ENCODE results near the gene SDS. TPM values are rescaled to one million over a fixed set of nuclear protein-coding genes. Genes with fewer than 3 reads are reported as not detected.
A peak's percentile ranks its signal among the peaks of the same experiment; 100 is the strongest.
"Not testable (repeated sequence)": the region's sequence is repeated elsewhere in the genome, so short reads cannot be mapped to it uniquely, and the experiment has no call there.

Gene SDS
- total RNA-seq, 1 donor from 2014 or later, result 0.20 TPM

DNA sequence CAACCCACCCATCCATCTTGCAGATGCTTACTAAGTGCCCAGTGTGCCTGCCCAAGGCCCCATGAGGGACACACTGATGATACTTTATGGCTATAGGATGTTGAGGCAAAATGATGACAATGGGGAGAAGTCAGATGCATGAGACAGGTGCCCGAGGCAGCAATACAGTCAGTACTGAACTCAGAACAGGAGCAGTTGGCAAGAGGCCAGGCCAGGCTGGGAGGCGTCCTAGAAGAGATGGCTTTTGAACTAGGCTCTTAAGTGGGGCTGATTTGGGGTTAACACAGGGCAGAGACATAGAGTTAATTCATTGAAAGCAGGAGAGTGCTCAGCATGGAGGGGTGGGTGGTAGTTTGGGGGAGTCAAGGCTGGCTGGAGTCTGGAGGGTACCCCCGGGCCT lies 29.7 kb downstream of the SDS start:
- ATAC-seq, result no peak

GRCh38 chr12:113373440-113373839 lies 30.2 kb downstream of the SDS start:
- ATAC-seq, result no peak

DNA sequence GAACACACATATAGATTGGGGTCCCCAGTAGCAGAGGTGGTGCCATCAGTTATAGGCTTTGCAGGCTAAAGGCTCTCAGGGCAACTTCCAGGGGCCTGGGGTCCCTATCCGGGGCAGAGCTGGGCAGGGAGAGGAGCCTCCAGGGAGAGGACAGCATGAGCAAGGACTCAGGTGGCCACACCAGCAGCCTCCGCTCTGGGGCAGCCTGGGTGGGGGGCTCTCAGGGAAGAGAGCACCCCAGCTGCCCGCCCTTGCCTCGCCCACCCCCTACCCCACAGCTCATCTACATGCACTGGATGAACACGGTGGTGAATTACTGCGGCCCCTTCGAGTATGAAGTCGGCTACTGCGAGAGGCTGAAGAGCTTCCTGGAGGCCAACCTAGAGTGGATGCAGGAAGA lies 31.3 kb downstream of the SDS start:
- ATAC-seq, result no peak

DNA sequence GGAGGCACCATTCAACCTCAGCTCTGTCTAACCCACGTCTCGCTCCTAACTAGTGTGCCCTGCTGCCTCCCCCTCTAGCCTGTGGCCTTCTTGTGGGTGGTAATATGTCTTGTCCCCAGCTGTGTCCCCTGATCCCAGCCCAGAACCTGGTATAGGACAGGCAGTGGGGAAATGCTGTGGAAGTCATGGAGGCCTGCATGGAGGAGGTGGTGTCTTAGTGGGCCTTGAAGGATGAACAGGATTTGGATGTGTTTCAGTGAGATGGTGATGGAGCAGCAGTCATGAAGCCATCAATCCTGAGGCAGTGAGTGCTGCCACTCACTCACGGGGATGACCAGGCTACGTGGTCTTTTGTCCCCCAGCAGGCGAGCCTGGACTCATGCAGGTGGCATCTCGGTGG lies 31.9 kb downstream of the SDS start:
- ATAC-seq, result no peak

GRCh38 chr12:113370923-113371682 lies 32.6 kb downstream of the SDS start:
- ATAC-seq, result no peak

DNA sequence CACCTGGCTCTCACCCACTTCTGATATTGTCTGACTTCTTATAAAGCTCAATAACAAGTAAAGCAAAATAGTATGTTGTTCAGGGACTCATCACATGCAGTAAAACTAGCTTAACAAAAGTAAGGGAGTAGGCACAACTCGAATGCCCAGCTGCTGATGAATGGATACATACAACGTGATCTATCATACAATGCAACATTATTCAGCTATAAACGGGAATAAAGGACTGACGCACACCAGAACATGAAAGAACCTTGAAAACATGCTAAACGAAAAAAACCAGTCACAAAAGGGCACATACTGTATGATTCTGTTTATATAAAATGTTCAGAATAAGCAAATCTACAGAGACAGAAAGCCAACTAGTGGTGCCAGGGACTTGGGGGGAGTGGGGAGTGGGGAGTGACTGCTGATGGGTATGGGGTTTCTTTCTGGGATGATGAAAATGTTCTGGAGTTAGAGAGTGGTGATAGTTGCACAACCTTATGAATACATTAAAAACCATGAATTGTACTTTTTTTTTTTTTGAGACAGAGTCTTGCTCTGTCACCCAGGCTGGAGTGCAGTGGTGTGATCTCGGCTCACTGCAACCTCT lies 34.2 kb downstream of the SDS start:
- no peak for ATAC-seq

DNA sequence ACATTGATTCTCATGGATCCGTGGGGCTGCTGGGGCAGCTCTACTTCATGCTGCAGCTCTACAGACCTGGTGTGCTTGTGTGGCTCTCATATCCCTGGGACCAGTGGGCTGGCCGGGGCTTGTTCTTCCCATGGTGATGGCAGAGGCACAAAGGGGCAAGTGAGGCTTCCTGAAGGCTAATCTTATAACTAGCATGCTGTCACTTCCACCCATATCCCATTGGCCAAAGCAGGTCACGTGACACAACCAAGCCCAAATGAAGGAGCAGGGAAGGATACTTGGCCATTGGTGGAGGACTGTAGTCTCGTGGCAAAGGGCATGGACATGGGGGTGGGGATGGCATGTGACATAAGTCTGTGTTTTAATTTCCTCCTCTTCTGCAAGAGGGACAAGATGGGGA lies 35.4 kb downstream of the SDS start:
- ATAC-seq, result no peak

DNA sequence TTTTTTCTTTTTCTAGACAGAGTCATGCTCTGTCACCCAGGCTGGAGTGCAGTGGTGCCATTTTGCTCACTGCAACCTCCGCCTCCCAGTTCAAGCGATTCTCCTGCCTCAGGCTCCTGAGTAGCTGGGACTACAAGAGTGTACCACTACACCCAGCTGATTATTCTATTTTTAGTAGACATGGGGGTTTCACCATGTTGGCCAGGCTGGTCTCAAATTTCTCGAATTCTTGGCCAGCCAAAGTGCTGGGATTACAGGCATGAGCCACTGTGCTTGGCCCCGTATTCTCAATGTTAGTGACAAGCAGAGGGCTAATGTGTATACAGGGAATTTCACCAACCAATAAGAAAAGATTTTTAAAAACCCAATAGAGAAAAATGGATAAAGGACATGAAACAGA lies 36.9 kb downstream of the SDS start:
- ATAC-seq, result no peak

DNA sequence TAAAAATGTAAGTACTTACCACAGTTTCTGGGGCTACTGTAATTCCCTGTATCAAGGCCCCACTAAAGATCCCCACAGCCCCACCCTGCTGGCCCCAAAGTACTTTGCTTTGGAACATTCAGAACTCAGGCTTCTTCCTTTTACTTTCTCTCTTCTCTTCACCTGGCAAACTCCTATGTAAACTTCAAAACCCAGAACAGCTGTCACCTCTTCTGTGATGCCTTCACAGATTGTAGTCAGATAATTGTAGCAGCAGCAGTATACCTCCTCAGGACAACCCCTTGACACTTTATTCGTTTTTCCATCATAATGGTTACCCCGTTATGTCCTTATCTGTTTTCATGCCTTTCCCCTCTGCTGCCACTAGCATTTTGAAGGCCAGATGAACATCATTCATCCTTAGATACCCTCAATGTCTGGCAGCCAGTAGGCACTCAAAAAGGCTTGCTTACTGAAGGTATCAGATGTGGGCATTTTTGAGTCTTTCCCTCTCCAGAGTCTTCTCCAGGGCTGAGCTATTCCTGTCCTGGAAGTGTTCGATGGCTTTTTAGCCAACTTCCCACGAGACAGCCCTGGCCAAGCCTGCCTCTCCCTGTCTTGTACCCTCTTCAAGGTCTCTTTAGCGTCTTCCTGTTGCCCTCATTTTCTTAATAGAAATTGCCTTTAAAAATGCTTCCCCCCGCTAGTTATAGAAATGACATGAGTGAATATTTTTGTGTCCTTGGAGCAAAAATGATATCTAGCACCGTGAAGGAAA lies 37.9 kb downstream of the SDS start:
- ATAC-seq, result no peak

DNA sequence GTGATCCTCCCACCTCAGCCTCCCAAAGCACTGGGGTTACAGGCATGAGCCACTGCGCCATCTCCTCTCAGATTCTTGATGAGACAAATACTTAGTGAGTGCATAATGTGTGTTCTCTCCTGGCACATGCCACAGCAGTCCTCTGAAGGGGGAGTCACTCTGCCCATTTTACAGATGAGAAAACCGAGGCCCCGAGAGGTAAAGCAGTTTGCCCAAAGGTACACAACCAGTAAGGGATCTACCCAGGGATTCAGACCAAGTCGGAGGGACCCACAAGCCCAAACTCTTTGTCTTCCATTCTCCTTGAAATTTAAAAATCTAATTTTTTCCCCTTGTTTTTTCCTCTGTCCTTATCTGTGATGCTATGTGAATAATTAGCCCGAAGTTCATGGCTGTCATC lies 39.0 kb downstream of the SDS start:
- ATAC-seq, result no peak

DNA sequence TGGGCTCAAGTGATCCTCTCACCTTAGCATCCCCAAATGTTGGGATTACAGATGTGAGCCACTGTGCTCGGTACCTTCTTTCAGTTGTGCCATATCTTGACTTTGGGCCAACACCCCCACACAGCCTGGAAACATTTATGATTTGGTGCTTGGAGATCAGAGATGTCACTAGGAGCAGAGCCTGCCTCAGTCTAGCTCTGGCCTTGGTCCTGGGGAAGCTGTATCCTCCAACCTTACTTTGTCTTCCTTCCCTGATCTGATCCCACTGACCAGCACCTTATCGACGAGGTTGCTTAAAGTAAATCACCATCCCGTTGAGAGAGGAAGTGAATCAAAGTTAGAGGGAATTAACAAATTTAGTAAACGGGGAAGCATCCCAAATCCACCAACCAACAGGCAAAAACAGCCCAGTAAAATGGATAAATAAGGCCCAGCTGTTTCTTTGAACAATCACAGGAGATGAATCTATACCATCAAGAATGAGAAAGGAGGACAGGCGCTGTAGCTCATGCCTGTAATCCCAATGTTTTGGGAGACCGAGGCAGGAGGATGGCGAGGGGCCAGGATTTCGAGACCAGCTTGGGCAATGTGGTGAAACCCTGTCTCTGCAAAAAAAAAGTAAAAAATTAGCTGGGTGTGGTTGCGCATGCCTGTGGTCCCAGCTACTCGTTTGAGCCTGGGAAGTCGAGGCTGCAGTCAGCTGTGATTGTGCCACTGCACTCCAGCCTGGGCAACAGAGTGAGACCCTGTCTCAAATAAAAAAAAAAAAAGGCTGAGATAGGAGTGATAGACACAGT lies 41.9 kb downstream of the SDS start:
- no peak for ATAC-seq

- ATAC-seq, result no peak
These were observed 43.5 kb downstream of the SDS start for GRCh38 chr12:113359939-113360748.

GRCh38 chr12:113359133-113359938 lies 44.4 kb downstream of the SDS start:
- peak; percentile 10 for ATAC-seq

DNA sequence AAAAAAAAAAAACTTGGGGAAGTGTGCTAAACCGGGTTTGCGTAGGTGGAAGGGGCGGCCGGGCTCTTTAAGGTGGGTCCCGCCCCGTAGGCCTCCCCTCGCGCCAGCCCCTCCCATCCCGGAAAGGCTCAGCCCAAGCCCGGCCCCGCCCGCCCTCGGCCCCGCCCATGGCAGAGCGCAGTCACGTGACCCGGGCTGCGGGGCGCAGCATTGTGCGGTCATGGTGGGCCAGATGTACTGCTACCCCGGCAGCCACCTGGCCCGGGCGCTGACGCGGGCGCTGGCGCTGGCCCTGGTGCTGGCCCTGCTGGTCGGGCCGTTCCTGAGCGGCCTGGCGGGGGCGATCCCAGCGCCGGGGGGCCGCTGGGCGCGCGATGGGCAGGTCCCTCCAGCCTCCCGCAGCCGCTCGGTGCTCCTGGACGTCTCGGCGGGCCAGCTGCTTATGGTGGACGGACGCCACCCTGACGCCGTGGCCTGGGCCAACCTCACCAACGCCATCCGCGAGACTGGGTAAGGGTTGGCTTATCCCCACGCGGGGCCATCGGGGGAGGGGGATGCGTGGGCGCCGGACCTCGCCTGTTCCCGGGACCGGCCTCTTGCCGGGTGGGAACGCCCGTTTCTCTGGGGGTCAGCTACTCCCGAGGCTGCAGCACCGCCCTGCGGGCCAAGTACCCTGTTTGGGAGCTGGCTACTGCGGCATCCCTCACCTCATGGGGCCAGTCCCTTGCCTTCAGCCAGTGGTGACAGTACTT lies 45.1 kb downstream of the SDS start, which contains the start of gene PLBD2:
TSS of gene PLBD2 (plus strand) at position 207 of the 752 bp plus-strand sequence. CDS start at position 221, 14 bp downstream.
- peak; percentile 99 for ATAC-seq

DNA sequence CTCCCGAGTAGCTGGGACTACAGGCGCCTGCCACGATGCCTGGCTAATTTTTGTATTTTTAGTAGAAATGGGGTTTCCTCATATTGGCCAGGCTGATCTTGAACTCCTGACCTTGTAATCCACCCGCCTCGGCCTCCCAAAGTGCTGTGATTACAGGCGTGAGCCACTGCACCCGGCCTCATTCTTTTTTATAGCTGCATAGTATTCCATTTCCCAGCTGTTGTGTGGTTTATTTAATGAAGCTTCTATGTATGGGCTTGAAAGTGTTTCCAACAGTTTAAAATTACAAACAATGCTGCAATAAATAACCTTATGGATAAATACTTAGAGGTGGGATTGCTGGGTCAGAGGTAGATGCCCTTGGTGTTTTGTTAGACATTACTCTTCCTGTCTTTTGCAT lies 49.5 kb downstream of the SDS start:
- not testable (repeated sequence) for ATAC-seq

GRCh38 chr12:113351089-113351488 lies 52.6 kb downstream of the SDS start:
- no peak for ATAC-seq

GRCh38 chr12:113348849-113349536 lies 54.7 kb downstream of the SDS start:
- no peak for ATAC-seq

DNA sequence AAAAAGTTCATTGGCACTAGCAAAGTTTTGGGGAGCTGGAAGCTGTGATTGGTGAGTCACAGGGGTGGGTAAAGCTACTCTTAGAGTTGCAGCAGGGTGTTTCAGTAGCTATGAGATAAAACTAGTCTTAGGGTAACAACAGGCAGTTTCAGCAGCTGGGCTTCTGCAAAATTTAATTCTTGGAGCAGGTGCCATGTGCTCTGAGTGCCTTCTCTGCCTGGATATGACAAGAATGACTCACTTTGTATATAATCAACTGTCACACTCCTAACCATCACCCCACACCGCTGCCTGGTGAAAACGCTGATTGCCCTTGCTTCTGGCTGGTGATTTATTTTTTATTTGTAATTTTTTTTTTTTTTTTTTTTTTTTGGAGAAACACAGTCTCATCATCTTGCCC lies 55.8 kb downstream of the SDS start:
- ATAC-seq, result no peak

DNA sequence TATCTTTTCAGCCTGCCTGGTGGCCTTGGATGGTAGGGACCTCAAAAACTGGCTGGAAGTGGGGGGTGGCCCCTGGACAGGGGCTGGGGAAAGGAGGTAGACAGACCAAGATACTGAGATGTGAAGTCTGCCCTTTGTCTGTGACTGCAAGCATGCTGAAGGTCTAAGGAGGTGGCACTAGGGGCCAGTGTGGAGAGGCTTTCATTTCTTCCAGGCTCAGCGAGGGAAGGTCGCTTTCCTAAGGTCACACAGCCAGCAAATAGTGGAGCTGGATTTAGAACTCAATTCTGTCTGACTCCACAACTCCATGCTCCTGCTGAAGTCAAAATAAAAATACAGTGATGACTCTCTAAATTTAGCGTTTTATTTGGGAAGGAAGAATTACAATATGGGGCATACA lies 56.6 kb downstream of the SDS start:
- ATAC-seq, result no peak

DNA sequence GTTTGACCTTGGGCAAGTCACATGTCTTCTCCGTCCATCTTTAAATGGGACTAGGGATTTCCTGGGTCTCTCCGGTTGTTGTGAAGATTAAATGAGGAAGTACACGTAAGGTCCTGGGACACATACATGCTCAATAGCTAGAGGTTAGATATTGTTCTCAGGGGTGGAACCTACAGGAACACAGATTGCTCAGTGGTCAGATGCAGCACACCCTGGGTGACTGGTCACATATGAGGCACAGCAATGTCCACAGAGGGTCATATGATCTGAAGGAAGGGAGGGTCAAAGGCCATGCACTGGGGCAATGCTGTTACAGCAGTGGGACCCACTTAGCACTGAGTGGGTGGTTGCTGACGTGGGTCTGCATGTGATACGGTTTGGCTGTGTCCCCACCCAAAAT lies 57.3 kb downstream of the SDS start:
- ATAC-seq, result no peak
